COLO668 (cell line): Measurements from ENCODE around the gene WDHD1.
A peak's percentile ranks its signal among the peaks of the same experiment; 100 is the strongest.
"Not testable (repeated sequence)": the region's sequence is repeated elsewhere in the genome, so short reads cannot be mapped to it uniquely, and the experiment has no call there.

Source experiments
- DNase-seq: peaks from one replicate; lab custom pipeline; 2025; ENCODE audit not compliant: unreplicated experiment; lab: John Stamatoyannopoulos, UW

Gene WDHD1

GRCh38 chr14:54908973-54909372, 117.9 kb downstream of the WDHD1 start:
- DNase-seq: not testable (repeated sequence)

GRCh38 chr14:54908190-54908589, 118.7 kb downstream of the WDHD1 start:
- DNase-seq: no peak

- DNase-seq: no peak
These were observed 120.8 kb downstream of the WDHD1 start for GRCh38 chr14:54906075-54906474.

- DNase-seq: peak; percentile 91
These were observed 124.1 kb downstream of the WDHD1 start, which contains the start of gene GCH1 for GRCh38 chr14:54902521-54903420. Gene GCH1 (minus strand): TSS chr14:54902826. CDS start chr14:54902663, 163 bp downstream.

- DNase-seq: peak; percentile 84
These were observed 124.8 kb downstream of the WDHD1 start for GRCh38 chr14:54902143-54902520.

- no peak for DNase-seq
These were observed 125.3 kb downstream of the WDHD1 start for GRCh38 chr14:54901380-54902142.

GRCh38 chr14:54899573-54899972, 127.3 kb downstream of the WDHD1 start:
- no peak for DNase-seq

GRCh38 chr14:54897809-54898555, 128.9 kb downstream of the WDHD1 start:
- DNase-seq: not testable (repeated sequence)

- DNase-seq: no peak
These were observed 131.2 kb downstream of the WDHD1 start for GRCh38 chr14:54895683-54896082.

- DNase-seq: no peak
These were observed 131.9 kb downstream of the WDHD1 start for GRCh38 chr14:54894995-54895394.

GRCh38 chr14:54893151-54893760, 133.6 kb downstream of the WDHD1 start:
- DNase-seq: peak; percentile 58

GRCh38 chr14:54891471-54892245, 135.2 kb downstream of the WDHD1 start:
- DNase-seq: no peak

GRCh38 chr14:54890788-54891187, 136.1 kb downstream of the WDHD1 start:
- no peak for DNase-seq

- no peak for DNase-seq
These were observed 137.0 kb downstream of the WDHD1 start for GRCh38 chr14:54889919-54890318.
